HuH-7.5 (cell line): Measurements from ENCODE around the gene SGSM1.
A peak's percentile ranks its signal among the peaks of the same experiment; 100 is the strongest.

ENCODE experiments used
- DNase-seq: peaks from one replicate; pipeline ENCODE4 v3.0.0; 2011; ENCODE audit warnings: low spot score

The SGSM1 gene

GRCh38 chr22:24950272-24950902, 144.4 kb downstream of the SGSM1 start:
- no peak for DNase-seq

- peak; percentile 89 for DNase-seq
Measured at GRCh38 chr22:24951942-24952836, 146.2 kb downstream of the SGSM1 start, which contains the start of gene KIAA1671. TSS of gene KIAA1671 (plus strand) at chr22:24952716. CDS start at chr22:25028000, 75,284 bp downstream.

GRCh38 chr22:24952837-24953383, 146.9 kb downstream of the SGSM1 start:
- DNase-seq, result peak; percentile 73

GRCh38 chr22:24953384-24954113, 147.5 kb downstream of the SGSM1 start:
- peak; percentile 35 for DNase-seq

- no peak for DNase-seq
Measured at GRCh38 chr22:24954114-24954463, 148.1 kb downstream of the SGSM1 start.

GRCh38 chr22:24954856-24955255, 148.8 kb downstream of the SGSM1 start:
- DNase-seq, result no peak

GRCh38 chr22:24957043-24957442, 151.0 kb downstream of the SGSM1 start:
- no peak for DNase-seq

GRCh38 chr22:24961217-24961844, 155.3 kb downstream of the SGSM1 start:
- no peak for DNase-seq

- no peak for DNase-seq
Measured at GRCh38 chr22:24962094-24962493, 156.1 kb downstream of the SGSM1 start.

- DNase-seq, result no peak
Measured at GRCh38 chr22:24962835-24963234, 156.8 kb downstream of the SGSM1 start.

GRCh38 chr22:24964441-24964840, 158.4 kb downstream of the SGSM1 start:
- DNase-seq, result no peak

GRCh38 chr22:24965822-24966626, 160.0 kb downstream of the SGSM1 start:
- DNase-seq, result no peak

GRCh38 chr22:24968066-24968561, 162.1 kb downstream of the SGSM1 start:
- no peak for DNase-seq

- DNase-seq, result peak; percentile 28
Measured at GRCh38 chr22:24969560-24970301, 163.7 kb downstream of the SGSM1 start.

GRCh38 chr22:24972369-24972768, 166.4 kb downstream of the SGSM1 start:
- DNase-seq, result no peak

GRCh38 chr22:24973872-24974271, 167.9 kb downstream of the SGSM1 start:
- DNase-seq, result no peak

- no peak for DNase-seq
Measured at GRCh38 chr22:24975125-24975640, 169.2 kb downstream of the SGSM1 start.

- DNase-seq, result no peak
Measured at GRCh38 chr22:24975813-24976341, 169.9 kb downstream of the SGSM1 start.

- DNase-seq, result no peak
Measured at GRCh38 chr22:24976442-24977218, 170.6 kb downstream of the SGSM1 start.
